Sigmoid colon (tissue), 7 donors: Measurements from ENCODE around the gene CHPF. TPM values are rescaled to one million over a fixed set of nuclear protein-coding genes. Genes with fewer than 3 reads are reported as not detected.

Experiments
- DNase-seq: peaks from one replicate; pipeline ENCODE4 v3.0.0-alpha.2; 2019
- H3K27ac ChIP-seq, 4 donors: fragments of 200-600 bp; sonication (generic); one replicate each; pipeline ENCODE4 v1.5.1; 2016 to 2019; ENCODE audit warnings: mild to moderate bottlenecking in 1 of 4
- H3K27me3 ChIP-seq, 3 donors: fragments of 200-600 bp; sonication (generic); one replicate each; pipeline ENCODE4 v1.5.1; 2019; ENCODE audit warnings: mild to moderate bottlenecking in 1 of 3
- H3K36me3 ChIP-seq, 4 donors: fragments of 200-600 bp; sonication (generic); one replicate each; pipeline ENCODE4 v1.5.1; 2016 to 2019
- H3K4me1 ChIP-seq, 4 donors: fragments of 200-600 bp; sonication (generic); one replicate each; pipeline ENCODE4 v1.5.1; 2017 to 2019
- H3K4me3 ChIP-seq, 4 donors: fragments of 200-600 bp; sonication (generic); one replicate each; pipeline ENCODE4 v1.5.1; 2017 to 2019; ENCODE audit warnings: mild to moderate bottlenecking in 2 of 4, moderate library complexity in 1 of 4
- H3K9me3 ChIP-seq, 4 donors: fragments of 200-600 bp in 3 of 4; sonication (generic) in 3 of 4; one replicate each; pipeline versions ENCODE4 v1.5.1 to v1.6.1; 2013 to 2019
- EP300 ChIP-seq, 4 donors: sonication (generic); formaldehyde crosslinking; IDR thresholded peaks; one replicate each; pipeline ENCODE4 v1.6.1; 2017; ENCODE audit warnings: antibody characterized with exemption in 4 of 4
- POLR2A ChIP-seq, 2 donors: fragments of 450-650 bp; IDR thresholded peaks; one replicate each; pipeline ENCODE4 v1.6.1; 2016; ENCODE audit warnings: antibody characterized with exemption in 2 of 2, mild to moderate bottlenecking in 2 of 2, moderate library complexity in 2 of 2
- POLR2AphosphoS5 ChIP-seq, 4 donors: sonication (generic); formaldehyde crosslinking; IDR thresholded peaks; one replicate each; pipeline ENCODE4 v1.6.1; 2017; ENCODE audit warnings: antibody characterized with exemption in 4 of 4
- WGBS, 2 donors: extraction: QIAGEN DNeasy Blood & Tissue Kit; methylation state at CpG; one replicate each; pipeline ENCODE4 v1.1.7; 2013; 5-methylcytosine and 5-hydroxymethylcytosine counted together
- intact Hi-C: fragments of 100-400 bp; cut with DNase I; formaldehyde crosslinking; loops from one replicate; pipeline ENCODE4 v1.15.1; 2023
- polyA plus RNA-seq, 3 donors: library from polyadenylated mRNA; stranded (reverse); fragments of 200-250 nt; gene quantifications; one replicate each; pipeline ENCODE4 v1.2.3, GENCODE V29; 2013
- total RNA-seq, 4 donors: library from RNA; depleted of rRNA; stranded (reverse); fragments of >200 nt; gene quantifications; one replicate each; pipeline ENCODE4 v1.1.0, GENCODE V29; 2016
- TF ChIP-seq, protein P1 (sequence below), 4 experiments: fragments of 450-650 bp in 3 of 4; fragments of 200-600 bp in 1 of 4; IDR thresholded peaks; one replicate each; pipeline ENCODE4 v1.5.1; 2016 to 2019; ENCODE audit warnings: antibody characterized with exemption in 4 of 4, mild to moderate bottlenecking in 3 of 4, moderate library complexity in 2 of 4
- donor health status: healthy with polysubstance abuse.
- donor health status: Bipolar disorder and iron deficiency.
- donor health status: healthy.

The CHPF gene
- total and polyA plus RNA-seq, 7 donors = 5.5 to 39.1 (median 21.3) TPM

GRCh38 chr2:219506153-219506801 is 37.3 kb downstream of the CHPF start:
- 89 to 92% methylated on average over 23 of the region's 23 CpGs for WGBS, 2 donors
- intact Hi-C loops = no loop called here
- Histone ChIP-seq H3K27ac (no peak overlapping the region), H3K9me3 (no peaks in the 10 kb centered on the region), H3K4me1 (peaks cover 0 to 24% (median 19%) of the 10 kb centered on the region in 4 donors), H3K27me3 (peaks cover 5 to 19% (median 6%) of the 10 kb centered on the region in 3 donors), H3K36me3 (peaks cover 8 to 44% (median 27%) of the 10 kb centered on the region in 4 donors), H3K4me3 (no peak overlapping the region)
- no peak for DNase-seq
- no peak for TF ChIP-seq POLR2AphosphoS5 (IDR thresholded peaks at IDR 0.05)
- TF ChIP-seq EP300 (IDR thresholded peaks at IDR 0.05) = no peak
- TF ChIP-seq, protein P1, sequence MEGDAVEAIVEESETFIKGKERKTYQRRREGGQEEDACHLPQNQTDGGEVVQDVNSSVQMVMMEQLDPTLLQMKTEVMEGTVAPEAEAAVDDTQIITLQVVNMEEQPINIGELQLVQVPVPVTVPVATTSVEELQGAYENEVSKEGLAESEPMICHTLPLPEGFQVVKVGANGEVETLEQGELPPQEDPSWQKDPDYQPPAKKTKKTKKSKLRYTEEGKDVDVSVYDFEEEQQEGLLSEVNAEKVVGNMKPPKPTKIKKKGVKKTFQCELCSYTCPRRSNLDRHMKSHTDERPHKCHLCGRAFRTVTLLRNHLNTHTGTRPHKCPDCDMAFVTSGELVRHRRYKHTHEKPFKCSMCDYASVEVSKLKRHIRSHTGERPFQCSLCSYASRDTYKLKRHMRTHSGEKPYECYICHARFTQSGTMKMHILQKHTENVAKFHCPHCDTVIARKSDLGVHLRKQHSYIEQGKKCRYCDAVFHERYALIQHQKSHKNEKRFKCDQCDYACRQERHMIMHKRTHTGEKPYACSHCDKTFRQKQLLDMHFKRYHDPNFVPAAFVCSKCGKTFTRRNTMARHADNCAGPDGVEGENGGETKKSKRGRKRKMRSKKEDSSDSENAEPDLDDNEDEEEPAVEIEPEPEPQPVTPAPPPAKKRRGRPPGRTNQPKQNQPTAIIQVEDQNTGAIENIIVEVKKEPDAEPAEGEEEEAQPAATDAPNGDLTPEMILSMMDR (IDR thresholded peaks at IDR 0.05) = no peak
- no peak for TF ChIP-seq POLR2A (IDR thresholded peaks at IDR 0.05)

DNA sequence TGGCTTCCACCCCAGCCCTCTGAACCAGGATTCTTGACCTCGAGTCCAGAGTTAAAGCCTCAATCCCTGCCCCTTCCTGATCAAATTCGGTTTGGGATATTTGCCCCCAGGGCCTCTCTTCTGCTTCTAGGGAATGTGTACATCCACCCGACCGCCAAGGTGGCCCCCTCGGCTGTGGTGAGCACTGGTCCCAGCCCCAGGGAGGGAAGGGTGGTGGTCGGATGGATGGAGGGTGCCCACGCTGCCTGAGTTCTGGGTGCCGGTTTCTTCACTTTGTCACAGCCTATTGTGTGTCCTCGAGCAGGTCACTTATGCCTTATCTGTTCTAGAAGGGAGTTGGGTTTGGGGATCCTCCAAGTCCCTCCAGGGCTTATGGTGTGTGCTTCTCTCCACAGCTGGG is 38.0 kb downstream of the CHPF start:
- peaks cover 8 to 44% (median 27%) of the 10 kb centered on the region in 4 donors for H3K36me3 ChIP-seq
- DNase-seq = no peak
- H3K4me3 ChIP-seq = no peak overlapping the region
- WGBS, 2 donors = 92 to 93% methylated on average over 9 of the region's 9 CpGs
- H3K27me3 ChIP-seq = peaks cover 0 to 12% (median under 1%) of the 10 kb centered on the region in 3 donors
- no peak overlapping the region for H3K27ac ChIP-seq
- TF ChIP-seq POLR2A (IDR thresholded peaks at IDR 0.05) = no peak
- TF ChIP-seq POLR2AphosphoS5 (IDR thresholded peaks at IDR 0.05) = no peak
- TF ChIP-seq EP300 (IDR thresholded peaks at IDR 0.05) = no peak
- TF ChIP-seq, protein P1 (IDR thresholded peaks at IDR 0.05) = no peak
- no peaks in the 10 kb centered on the region for H3K9me3 ChIP-seq
- intact Hi-C loops = no loop called here
- peaks cover 0 to 23% (median 19%) of the 10 kb centered on the region in 4 donors for H3K4me1 ChIP-seq

DNA sequence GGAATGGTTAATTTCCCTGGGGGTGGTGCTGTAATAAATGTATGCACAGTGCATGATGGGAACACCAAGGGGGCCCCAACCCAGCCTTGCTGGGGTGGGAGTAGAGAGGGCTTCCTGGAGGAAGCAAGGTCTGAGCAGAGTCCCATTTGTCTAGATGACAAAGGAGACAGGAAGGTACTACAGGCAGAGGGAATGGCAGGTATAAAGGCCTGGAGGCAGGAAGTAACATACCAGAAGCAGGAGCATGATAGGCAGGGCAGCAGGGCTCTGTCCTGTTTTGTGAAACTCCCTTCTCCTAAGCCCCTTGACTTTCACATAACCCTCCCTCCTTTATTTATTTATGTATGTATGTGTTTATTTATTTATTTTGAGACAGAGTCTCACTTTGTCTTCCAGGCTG is 41.0 kb downstream of the CHPF start:
- H3K4me3 ChIP-seq = no peak overlapping the region

DNA sequence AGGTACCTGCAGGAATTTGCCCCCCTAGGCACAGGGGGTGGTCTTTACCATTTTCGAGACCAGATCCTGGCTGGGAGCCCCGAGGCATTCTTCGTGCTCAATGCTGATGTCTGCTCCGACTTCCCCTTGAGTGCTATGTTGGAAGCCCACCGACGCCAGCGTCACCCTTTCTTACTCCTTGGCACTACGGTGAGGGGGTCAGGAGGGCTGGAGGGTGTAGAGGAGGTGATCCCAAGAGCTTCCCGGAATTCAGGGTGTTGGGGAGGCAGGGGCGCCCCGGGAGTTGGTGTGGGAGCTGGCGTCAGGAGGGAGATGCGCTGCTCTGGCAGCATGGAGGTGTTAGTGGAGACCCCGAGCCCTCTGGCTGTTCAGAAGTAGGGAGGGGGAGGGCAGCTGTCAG is 41.8 kb downstream of the CHPF start:
- no peak for DNase-seq
- intact Hi-C loops = no loop called here
- peaks cover 0 to 31% (median 21%) of the 10 kb centered on the region in 4 donors for H3K4me1 ChIP-seq
- TF ChIP-seq POLR2AphosphoS5 (IDR thresholded peaks at IDR 0.05) = no peak
- TF ChIP-seq EP300 (IDR thresholded peaks at IDR 0.05) = no peak
- TF ChIP-seq, protein P1 (IDR thresholded peaks at IDR 0.05) = no peak
- TF ChIP-seq POLR2A (IDR thresholded peaks at IDR 0.05) = no peak
- no peaks in the 10 kb centered on the region for H3K27me3 ChIP-seq
- H3K9me3 ChIP-seq = no peaks in the 10 kb centered on the region
- H3K4me3 ChIP-seq = no peak overlapping the region
- H3K27ac ChIP-seq = no peak overlapping the region
- peaks cover 8 to 38% (median 27%) of the 10 kb centered on the region in 4 donors for H3K36me3 ChIP-seq
- WGBS, 2 donors = 96 to 97% methylated on average over 14 of the region's 14 CpGs

More for the DNA sequence above, 41.0 kb downstream of the CHPF start:
- H3K27ac ChIP-seq = no peak overlapping the region
- H3K9me3 ChIP-seq = no peaks in the 10 kb centered on the region
- H3K4me1 ChIP-seq = peaks cover 0 to 24% (median 13%) of the 10 kb centered on the region in 4 donors
- peaks cover 8 to 44% (median 27%) of the 10 kb centered on the region in 4 donors for H3K36me3 ChIP-seq
- DNase-seq = no peak
- intact Hi-C loops = no loop called here
- no peaks in the 10 kb centered on the region for H3K27me3 ChIP-seq
- TF ChIP-seq EP300 (IDR thresholded peaks at IDR 0.05) (no peak), POLR2AphosphoS5 (IDR thresholded peaks at IDR 0.05) (no peak), POLR2A (IDR thresholded peaks at IDR 0.05) (no peak)
- TF ChIP-seq, protein P1 (IDR thresholded peaks at IDR 0.05) = no peak
